Mucosa of gallbladder (tissue), 1 donor: ENCODE results near the gene LRG1. TPM values are rescaled to one million over a fixed set of nuclear protein-coding genes. Genes with fewer than 3 reads are reported as not detected.

Experiments
- DNase-seq: peaks from one replicate; pipeline ENCODE4 v3.0.0-alpha.2; 2020; ENCODE audit warnings: low spot score
- total RNA-seq: library from RNA; stranded (reverse); gene quantifications from one replicate; pipeline ENCODE4 v1.2.1, GENCODE V29; 2021
- donor health status: DM: no; HTN: no; CAD: no.

The LRG1 gene, protein sequence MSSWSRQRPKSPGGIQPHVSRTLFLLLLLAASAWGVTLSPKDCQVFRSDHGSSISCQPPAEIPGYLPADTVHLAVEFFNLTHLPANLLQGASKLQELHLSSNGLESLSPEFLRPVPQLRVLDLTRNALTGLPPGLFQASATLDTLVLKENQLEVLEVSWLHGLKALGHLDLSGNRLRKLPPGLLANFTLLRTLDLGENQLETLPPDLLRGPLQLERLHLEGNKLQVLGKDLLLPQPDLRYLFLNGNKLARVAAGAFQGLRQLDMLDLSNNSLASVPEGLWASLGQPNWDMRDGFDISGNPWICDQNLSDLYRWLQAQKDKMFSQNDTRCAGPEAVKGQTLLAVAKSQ
- total RNA-seq = 16.2 TPM

DNA sequence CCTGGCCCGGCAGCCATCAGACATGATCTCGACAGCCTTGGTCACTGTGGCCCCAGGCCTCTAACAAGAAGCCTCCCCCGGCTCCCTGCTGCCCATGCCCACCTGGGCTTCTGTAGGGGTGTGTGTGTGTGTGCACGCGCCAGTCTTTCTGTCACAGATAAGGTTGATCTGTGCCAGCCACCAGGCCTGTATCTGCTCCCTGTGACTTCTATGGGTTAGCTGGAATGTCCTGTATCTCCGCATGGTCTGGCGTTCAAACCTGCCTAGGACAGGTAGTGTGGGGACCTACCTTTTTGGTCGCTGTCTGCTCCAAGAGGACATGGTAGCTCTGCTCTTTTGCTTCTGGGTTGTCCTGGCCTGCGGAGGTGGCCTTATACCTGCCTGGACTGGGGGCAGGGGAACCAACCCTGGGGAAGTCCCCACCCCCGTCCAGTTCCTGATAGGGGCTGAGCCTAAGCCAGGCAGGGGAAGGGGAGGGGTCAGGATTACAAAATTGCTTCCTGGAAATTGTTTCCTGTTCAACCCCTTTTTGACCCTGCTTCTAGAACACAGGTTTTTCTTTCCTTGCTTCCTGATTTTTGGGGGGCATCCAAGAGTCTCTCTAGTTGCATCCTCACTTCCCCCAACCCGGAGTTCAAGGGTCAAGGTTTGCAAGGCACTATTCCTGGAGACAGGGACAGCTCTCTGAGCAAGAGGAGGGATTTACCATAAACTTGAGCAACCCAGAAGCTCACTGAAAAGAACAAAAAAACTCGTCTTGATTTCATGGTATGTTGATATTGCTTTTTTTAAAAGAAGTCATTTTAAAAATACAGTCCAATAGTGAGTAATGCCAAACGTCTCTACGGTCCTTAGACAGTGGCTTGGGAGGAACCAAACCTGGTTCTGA lies at the start of gene LRG1:
LRG1 (minus strand) TSS at position 344 of the 889 bp plus-strand sequence; CDS start at position 321, 23 bp downstream.
- peak; percentile 71 for DNase-seq

- DNase-seq = no peak
These were observed 48.5 kb upstream of the LRG1 start for GRCh38 chr19:4588291-4588761.

DNA sequence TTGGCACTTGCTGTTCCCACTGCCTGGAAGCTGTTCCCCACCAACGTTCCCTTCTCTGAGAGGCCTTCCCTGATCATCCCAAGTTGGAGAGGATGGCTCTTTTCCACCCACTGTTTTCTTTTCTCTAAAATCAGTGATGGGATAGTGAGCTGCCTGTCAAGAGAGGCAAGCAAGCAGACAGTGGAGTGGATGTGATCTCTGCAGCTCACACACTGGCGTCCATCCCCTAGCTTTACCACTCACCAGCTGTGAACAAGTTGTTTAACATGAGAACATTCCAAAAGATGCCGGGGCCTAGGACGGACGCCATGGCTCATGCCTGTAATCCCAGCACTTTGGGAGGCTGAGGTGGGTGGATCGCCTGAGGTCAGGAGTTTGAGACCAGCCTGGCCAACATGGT lies 47.7 kb upstream of the LRG1 start:
- DNase-seq = no peak

DNA sequence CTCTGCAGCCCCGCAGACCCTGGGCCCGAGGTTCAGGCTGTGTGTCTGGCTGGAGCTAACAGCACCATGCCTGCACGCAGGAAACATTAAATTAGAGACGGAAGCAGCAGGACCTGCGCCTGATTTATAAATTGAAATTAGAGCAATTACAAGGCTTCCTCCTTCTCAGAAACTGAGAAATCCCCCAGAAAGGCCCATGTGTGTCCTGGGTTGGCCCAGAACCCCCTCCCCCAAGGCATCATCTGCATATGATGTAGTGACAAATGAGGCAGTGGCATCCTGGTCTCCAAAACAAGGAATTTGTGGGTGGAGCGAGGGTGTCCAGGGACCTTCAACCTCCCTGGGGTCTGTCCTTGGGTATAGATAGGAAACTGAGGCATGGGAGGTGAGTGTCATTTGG lies 46.9 kb upstream of the LRG1 start:
- no peak for DNase-seq

DNA sequence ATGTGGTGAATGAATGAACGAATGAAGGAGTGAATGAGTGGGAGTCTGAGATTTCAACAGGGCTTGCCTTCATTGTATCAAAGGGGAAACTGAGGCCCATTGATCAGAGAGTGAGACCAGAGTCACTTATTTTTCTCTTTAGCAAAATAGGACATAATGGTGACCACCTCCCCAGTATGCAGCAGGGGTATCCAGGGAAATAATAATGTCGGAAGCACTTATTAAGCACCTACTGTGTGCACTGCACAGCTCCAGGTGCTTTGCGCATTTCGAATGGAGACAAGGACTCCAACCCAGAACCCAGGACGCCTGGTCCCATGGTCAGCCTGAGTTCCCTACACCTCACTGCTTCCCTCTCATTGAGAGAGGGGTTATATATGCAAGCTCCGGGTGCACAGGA lies 46.4 kb upstream of the LRG1 start:
- DNase-seq = no peak

DNA sequence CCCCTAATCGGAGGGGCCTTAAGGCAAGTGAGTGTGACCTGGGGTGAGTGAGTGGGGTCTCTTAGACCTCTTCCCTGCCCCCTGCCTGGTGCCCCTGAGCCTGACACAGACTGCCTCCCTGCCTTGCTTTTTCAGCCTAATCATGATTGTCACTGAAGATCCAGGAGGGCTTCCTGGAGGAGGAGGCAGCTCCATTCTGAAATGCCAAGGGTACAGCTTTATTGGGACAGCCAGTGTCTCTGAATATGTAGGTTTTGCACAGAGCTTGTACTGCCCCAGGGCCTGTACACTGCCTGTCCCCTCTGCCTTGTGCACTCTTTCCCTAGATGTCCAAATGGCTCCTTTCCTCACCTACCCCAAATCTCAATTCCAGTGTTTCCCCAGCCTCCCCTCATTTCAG lies 45.7 kb upstream of the LRG1 start:
- DNase-seq = no peak

- no peak for DNase-seq
These were observed 45.0 kb upstream of the LRG1 start for GRCh38 chr19:4584670-4585460.

DNA sequence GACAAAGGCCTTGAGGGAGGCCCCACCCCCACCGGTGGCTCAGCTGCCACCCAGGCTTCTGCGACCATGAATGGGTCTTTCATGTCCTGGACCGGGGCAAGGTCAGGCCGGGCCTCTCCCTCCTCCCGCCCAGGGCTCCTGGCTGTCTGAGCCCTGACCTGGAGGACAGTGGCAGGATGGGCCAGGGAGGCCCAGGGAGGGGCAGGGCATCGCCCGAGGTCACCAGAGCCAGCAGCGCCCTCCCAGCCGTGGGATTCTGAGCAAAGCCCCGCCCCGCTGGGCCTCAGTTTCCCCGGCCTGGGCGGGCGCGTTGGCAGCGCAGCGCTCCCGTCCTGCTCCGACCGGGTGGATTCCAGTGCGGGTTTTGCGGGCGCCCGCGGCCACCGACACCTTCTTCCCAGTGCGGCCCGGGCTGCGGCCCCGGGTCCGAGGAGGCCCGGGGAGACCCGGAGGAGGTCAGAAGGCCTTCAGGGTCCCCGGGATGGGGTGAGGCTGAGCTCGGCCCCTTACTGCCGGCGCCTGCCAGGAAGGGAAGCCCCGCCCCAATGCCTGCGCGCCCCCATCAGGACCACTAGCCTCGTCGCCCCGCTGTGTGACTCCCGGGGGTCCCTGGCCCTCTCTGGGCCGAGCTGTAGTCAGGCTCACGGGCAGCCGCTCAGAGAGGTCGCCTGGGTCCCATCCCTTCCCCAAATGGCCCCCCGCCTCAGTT lies 44.3 kb upstream of the LRG1 start:
- no peak for DNase-seq

DNA sequence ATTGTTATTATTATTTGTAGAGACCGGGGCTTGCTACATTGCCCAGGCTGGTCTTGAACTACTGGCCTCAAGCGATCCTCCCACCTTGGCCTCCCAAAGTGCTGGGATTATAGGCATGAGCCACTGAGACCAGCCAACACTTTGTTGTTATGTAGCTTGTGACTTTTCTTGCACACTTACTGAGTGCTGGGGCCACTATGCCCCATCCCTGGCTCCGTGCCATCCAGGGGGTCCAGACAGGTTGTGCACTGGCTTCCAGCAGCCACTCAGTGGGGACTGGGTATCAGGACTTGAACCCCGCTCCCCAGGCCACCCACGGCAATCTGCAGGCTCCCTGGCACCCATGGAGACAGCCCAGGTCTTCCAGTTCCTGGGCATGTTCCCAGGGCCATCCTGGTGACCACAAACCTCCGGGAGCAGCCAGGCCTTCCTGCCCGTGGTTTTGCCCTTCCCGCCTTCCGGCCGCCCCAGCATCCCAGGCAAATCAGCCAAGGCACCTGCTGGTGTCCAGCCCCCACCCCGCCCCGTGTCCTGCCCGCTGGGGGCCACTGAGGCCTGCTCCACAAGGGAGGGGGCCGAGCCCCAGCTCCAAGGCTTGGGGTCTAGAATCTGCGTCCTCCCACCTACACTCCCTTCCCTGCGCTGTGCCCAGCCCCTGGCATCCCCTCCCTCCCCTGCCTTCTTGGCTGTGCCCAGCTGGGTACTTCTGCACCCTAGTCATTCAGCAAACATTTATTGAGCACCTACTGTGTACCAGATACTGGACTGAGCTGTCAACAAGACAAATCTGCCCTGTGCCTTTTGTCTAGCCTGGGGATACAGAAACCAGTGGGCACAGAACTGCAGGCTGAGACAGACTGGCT lies 43.4 kb upstream of the LRG1 start:
- DNase-seq = no peak

DNA sequence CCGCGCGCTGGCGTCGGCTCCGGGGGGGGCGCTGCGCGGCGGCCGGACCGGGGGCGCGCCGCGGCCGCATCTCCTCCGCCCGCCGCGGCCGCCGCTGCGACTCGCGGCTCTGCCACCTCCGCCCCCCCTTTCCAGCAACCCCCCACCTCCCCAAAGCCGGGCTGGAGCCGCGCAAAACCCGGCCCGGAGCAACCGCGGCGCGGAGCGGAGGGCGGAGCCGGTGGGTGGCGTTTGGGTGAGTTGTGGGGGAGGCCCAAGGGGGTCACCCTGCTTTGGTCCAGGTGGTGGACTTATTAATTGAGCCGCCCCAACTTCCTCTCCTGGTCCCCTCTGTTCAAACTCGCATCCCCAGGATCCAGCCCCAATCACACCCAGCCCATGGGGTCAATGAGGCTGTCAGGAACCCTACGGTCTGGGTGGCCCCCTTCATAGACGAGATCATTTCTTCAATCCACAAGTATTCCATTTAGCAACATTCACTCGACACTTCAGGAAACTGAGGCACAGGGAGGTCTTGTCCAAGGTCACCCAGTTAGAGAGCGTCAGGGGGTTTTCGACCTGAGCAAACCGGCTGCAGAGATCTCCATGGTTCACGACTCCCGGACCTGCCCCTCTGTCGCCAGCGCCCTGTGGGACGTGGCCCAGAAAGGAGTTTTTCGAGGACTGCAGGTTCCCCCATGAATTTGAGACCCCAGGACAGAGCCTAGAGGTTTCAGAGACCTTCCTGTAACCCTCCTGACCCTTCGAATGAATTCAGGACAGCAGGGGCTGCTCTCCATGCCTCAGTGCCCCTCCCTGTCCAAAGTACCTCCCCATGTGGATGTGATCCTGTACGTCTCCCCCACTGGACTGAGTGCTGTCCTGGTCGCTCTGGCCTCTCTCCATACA lies 42.1 kb upstream of the LRG1 start:
- DNase-seq = no peak

DNA sequence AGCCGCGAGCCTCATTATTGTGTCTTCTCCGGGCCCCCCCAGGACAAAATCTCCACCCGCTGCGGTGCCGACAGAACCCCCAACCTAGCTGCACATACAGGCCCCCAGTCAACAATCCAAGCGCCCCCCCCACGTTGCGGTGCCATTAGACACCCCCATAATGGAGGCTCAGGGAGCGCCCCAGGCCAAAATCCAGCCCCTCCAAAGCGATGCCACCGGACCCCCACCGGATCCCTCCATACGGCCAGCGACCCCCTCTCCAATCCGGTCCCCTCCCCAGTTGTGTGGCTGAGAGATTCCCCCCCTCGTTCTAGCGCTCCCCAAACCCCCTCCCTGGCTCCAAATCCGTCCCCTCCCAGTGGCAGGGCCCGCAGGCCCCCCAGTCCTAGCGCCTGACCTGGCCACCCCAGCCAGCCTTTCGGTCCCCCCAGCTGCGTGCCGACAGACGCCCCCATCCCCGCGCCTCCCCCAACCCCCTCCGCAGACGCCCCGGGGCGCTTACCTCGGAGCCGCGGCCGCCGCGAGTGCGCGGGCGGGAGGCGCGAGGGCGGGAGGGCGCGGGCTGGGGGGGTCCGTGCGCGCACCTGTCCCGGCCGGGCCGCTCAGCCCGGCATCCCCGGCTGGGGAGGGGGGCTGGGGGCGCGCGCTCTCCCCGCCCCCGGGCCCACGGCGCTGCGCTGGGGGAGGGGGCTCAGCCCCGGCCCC lies 41.3 kb upstream of the LRG1 start:
- no peak for DNase-seq

DNA sequence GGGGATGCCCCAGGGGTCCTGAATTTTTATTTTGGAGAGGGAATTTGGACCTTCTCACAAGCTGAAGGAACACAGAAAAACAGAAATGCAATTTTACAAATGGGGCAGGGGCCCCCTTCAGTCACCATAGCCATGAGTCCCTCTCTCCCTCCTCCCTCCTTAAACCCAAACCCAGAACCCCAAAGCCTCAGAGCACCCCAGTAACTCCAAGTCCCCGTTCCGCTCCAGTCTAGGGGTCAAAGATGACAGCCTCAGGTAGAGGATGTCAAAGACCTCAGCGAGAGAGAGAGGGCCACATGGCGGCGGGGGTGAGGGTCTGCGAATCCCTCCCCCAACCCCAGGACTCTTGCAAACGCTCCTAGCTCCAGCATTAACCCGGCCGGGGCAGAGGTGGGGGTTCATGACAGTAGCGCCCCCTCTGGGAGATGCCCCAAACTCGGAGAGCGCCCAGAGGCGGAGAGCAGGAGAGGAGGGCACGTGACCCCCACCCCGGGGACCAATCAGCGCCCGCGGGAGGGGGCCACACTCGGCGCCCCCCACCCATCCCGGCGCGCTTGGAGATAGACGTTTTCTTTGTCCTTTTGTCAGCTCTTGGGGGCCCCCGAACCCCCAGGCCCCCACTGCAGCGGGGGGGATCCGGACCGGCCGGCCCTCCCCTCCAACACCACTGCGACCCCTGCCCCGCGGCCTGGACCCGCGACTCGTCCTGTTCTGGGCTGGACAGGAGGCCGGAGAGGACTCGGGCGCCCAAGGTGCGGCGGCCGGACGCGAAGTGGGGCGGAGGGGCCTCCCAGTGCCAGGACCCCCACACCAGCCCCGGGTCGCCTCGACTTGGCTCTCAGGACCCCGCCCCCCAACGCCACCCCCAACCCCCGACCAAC lies 40.4 kb upstream of the LRG1 start:
- no peak for DNase-seq

DNA sequence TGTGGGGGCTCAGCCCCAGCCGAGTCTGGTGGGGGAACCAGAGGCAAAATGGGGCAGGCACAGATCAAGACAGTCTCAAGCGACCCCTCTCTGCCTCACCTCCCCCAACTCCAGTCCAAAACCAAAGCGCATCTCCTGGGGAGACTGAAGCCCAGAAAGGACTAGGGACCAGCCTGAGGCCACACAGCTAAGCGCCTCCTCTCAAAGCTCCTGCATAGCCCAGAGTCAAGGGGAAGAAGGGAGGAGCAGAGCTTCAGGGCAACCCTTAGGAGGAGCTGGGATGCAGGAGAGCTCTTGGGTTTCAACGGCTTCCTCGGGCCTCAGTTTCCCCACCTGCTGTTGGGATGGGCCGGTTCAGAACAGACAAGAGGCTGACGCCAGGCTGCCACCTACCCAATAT lies 39.6 kb upstream of the LRG1 start:
- no peak for DNase-seq

DNA sequence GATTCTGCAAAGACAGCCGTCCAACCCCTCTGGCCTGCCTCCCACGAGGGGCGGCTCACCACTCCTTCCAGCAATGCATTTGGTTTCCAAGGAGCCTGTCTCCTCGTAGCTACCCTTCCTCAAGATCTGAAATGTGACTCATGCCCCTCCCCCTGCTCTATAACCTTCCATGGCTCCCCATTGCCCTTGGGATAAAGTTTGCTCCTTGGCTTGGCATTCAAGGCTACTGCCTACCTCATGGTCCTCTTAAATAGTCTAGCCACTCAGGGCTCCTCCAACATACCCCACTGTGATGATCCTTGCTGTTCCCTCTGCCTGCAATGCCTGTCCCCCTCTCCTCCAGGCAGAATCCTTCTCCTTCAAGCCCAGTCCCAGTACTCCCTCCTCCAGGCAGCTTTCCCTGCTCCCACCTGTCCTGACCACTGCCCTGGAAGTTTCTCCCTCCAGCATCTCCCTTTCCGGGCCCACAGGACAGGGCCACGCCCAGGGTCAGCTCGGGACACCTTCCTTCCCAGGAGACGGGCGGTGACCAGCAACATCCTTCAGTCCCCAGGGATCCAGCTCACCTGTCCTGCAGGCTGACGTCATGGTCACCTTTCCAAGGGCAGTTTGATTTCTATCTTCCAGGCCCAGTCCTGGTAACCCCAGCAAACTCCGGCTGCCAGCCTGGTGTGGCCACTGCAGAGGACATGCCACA lies 38.9 kb upstream of the LRG1 start:
- no peak for DNase-seq

DNA sequence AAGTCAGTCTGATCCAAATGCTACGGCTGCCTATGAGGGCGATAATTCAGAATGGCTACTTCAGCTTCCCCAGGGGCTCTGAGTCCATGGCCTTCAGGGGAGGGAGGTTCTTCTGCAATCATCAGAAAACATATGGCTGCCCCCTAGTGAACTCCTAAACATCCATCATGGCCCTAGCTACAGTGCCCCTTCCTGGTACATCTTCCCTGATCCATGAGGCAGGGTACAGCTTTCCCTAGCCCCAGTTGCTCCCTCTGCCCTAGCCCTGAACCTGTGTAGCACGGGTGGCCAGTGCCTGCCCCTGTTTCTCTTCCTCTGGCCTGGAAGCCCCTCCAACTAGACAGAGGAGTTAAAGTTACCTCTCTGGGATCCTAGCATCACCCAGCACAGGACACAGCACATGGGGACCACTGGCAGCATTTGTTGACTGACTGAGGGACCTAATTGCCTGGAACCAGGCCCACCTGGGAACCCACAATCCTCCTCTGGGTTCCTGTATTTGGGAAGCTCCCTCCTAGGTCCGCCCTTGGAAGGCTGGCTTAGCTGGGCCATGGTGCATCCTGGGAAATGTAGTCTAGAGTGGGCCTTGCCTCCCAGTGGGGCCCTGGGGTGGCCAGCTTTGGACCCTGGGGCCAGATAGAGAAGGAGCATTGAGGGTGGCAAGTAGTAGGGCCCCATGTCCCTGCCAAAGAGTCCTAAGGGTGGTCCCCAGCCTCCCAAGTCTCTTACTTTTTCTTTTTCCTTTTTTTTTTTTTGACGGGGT lies 37.4 kb upstream of the LRG1 start:
- DNase-seq = no peak
